B cell (primary cell): ENCODE measurements around the gene MANEA. TPM values are rescaled to one million over a fixed set of nuclear protein-coding genes. Genes with fewer than 3 reads are reported as not detected.

ENCODE experiments used
- ATAC-seq: fragments of 200-7000 bp; cut with Tn5 transposase; one replicate; pipeline ENCODE4 v1.10.0; 2021; ENCODE audit warnings: low read depth, mild to moderate bottlenecking, moderate number of reproducible peaks, moderate library complexity
- CTCF ChIA-PET: fragments of 350-600 bp; sonication (Branson Sonifier 250); formaldehyde crosslinking; loops from one replicate; lab custom pipeline; 2021; ENCODE audit warnings: antibody characterized with exemption, inconsistent platforms; lab: Charles Lee
- POLR2A ChIA-PET: fragments of 350-600 bp; sonication (Branson Sonifier 250); formaldehyde crosslinking; loops from one replicate; lab custom pipeline; 2021; ENCODE audit warnings: antibody characterized with exemption; lab: Charles Lee
- DNase-seq: peaks from one replicate; pipeline ENCODE4 v3.0.0; 2013
- H2AFZ ChIP-seq: 2 replicates; pipeline ENCODE4 v1.6.1; 2012; ENCODE audit warnings: mild to moderate bottlenecking, low read depth, low read length; ENCODE audit not compliant: insufficient read depth, poor library complexity, severe bottlenecking
- H3K27ac ChIP-seq, 2 donors: 1 replicate in 1 of 2; 2 replicates in 1 of 2; pipeline ENCODE4 v1.5.1; 2012 to 2013; ENCODE audit warnings: low read length in 2 of 2, mild to moderate bottlenecking in 2 of 2, moderate library complexity in 1 of 2
- H3K27me3 ChIP-seq, 4 experiments: fragments of 200-600 bp in 1 of 4; sonication (generic) in 1 of 4; replicated peaks in 1 of 4; 1 replicate in 2 of 4; 2 replicates in 2 of 4; pipeline versions ENCODE4 v1.6.1 to v1.7.0; 2013 to 2016; ENCODE audit warnings: low read length in 3 of 4, mild to moderate bottlenecking in 2 of 4, mixed read lengths in 1 of 4, moderate library complexity in 1 of 4; ENCODE audit not compliant: insufficient read depth in 4 of 4, control insufficient read depth in 3 of 4; ENCODE audit errors: control extremely low read depth in 1 of 4
- H3K36me3 ChIP-seq, 2 experiments: replicated peaks in 1 of 2; 1 replicate in 1 of 2; 2 replicates in 1 of 2; pipeline versions ENCODE4 v1.6.1 to v1.7.1; 2013; ENCODE audit warnings: low read length in 1 of 2; ENCODE audit not compliant: insufficient read depth in 2 of 2, control insufficient read depth in 1 of 2; ENCODE audit errors: control extremely low read depth in 1 of 2, extremely low read depth in 1 of 2
- H3K4me1 ChIP-seq, 2 donors: fragments of 200-600 bp in 1 of 2; sonication (generic) in 1 of 2; 1 replicate in 1 of 2; 2 replicates in 1 of 2; pipeline versions ENCODE4 v1.5.1 to v1.6.1; 2013 to 2017; ENCODE audit warnings: low read length in 2 of 2; ENCODE audit not compliant: control insufficient read depth in 2 of 2, insufficient read depth in 2 of 2
- H3K4me2 ChIP-seq: replicated peaks from 2 replicates; pipeline ENCODE3; 2012; ENCODE audit warnings: mild to moderate bottlenecking, low read depth, low read length; ENCODE audit not compliant: poor library complexity, severe bottlenecking
- H3K4me3 ChIP-seq, 5 experiments: fragments of 200-600 bp in 1 of 5; sonication (generic) in 1 of 5; 1 replicate in 3 of 5; 2 replicates in 2 of 5; pipeline versions ENCODE4 v1.5.1 to v1.7.0; 2011 to 2016; ENCODE audit warnings: low read length in 4 of 5, mild to moderate bottlenecking in 4 of 5, low read depth in 2 of 5, control low read depth in 1 of 5, moderate library complexity in 1 of 5; ENCODE audit not compliant: insufficient read depth in 1 of 5; ENCODE audit errors: control extremely low read depth in 1 of 5, extremely low read depth in 1 of 5
- H3K79me2 ChIP-seq: fragments of 200-600 bp; sonication (generic); one replicate; pipeline ENCODE4 v1.6.0; 2016; ENCODE audit warnings: low read length; ENCODE audit not compliant: control insufficient read depth, insufficient read depth
- H3K9ac ChIP-seq: fragments of 200-600 bp; sonication (generic); 2 replicates; pipeline ENCODE4 v1.6.1; 2017; ENCODE audit warnings: mild to moderate bottlenecking, low read length, moderate library complexity
- H3K9me3 ChIP-seq, 3 donors: one replicate each; pipeline versions ENCODE4 v1.6.1 to v1.7.1; 2013; ENCODE audit warnings: low read length in 2 of 3; ENCODE audit not compliant: control insufficient read depth in 2 of 3, insufficient read depth in 1 of 3; ENCODE audit errors: control extremely low read depth in 1 of 3
- H4K20me1 ChIP-seq: 2 replicates; pipeline ENCODE4 v1.6.0; 2012; ENCODE audit warnings: mild to moderate bottlenecking, low read length; ENCODE audit not compliant: insufficient read depth, control insufficient read depth, poor library complexity, severe bottlenecking
- H3K27ac Mint-ChIP-seq: one replicate; pipeline ENCODE4 v1.8.0; 2021; ENCODE audit warnings: mixed read lengths
- H3K27me3 Mint-ChIP-seq: one replicate; pipeline ENCODE4 v1.8.0; 2021; ENCODE audit warnings: mixed read lengths
- H3K4me1 Mint-ChIP-seq: one replicate; pipeline ENCODE4 v1.8.0; 2021; ENCODE audit warnings: mixed read lengths
- H3K4me3 Mint-ChIP-seq: one replicate; pipeline ENCODE4 v1.8.0; 2021; ENCODE audit warnings: mixed read lengths
- H3K9me3 Mint-ChIP-seq: one replicate; pipeline ENCODE4 v1.8.0; 2022; ENCODE audit warnings: mixed read lengths; ENCODE audit not compliant: insufficient read depth
- CTCF ChIP-seq: fragments of 200-600 bp; IDR thresholded peaks from one replicate; pipeline ENCODE4 v1.8.0; 2022; ENCODE audit warnings: antibody characterized with exemption, mild to moderate bottlenecking
- EZH2 ChIP-seq: IDR thresholded peaks from 2 replicates; pipeline ENCODE4 v1.6.1; 2012; ENCODE audit warnings: borderline replicate concordance, low read depth, mild to moderate bottlenecking, moderate library complexity, low read length; ENCODE audit not compliant: insufficient read depth, poor library complexity, severe bottlenecking
- WGBS: methylation state at CpG from one replicate; pipeline ENCODE4 v1.1.5; 2013; ENCODE audit warnings: missing lambda C conversion rate; ENCODE audit not compliant: insufficient coverage; 5-methylcytosine and 5-hydroxymethylcytosine counted together
- intact Hi-C: fragments of 100-400 bp; cut with micrococcal nuclease; formaldehyde crosslinking; loops from one replicate; pipeline ENCODE4 v1.10.0; 2022
- polyA plus RNA-seq: library from polyadenylated mRNA; depleted of rRNA; stranded (reverse); fragments of >200 nt; gene quantifications from 2 replicates; pipeline ENCODE4 v1.2.3, GENCODE V29; 2012
- total RNA-seq, 2 donors: library from RNA; stranded (reverse); fragments of 120-200 nt in 1 of 2; gene quantifications; 1 replicate in 1 of 2; 2 replicates in 1 of 2; pipeline versions ENCODE4 v1.2.3 to v1.2.4, GENCODE V29; 2013 to 2022

Gene MANEA
- total and polyA plus RNA-seq, 2 donors (not counting 1 experiment from before 2014, with no cell fraction given) = 2.4 to 9.0 TPM

- H4K20me1 ChIP-seq = no peaks in the 10 kb centered on the region
- no peak overlapping the region for H3K4me3 Mint-ChIP-seq
- H3K4me3 ChIP-seq = no peak overlapping the region
- intact Hi-C loops = no loop called here
- no peaks in the 10 kb centered on the region for H3K4me1 Mint-ChIP-seq
- no peak overlapping the region for H3K4me2 ChIP-seq
- CTCF ChIA-PET = no interaction called here
- no peaks in the 10 kb centered on the region for H3K9me3 ChIP-seq
- no peaks in the 10 kb centered on the region for H3K9me3 Mint-ChIP-seq
- ATAC-seq = no peak
- H3K27me3 ChIP-seq = no peaks in the 10 kb centered on the region
- H3K79me2 ChIP-seq = peaks cover 2% of the 10 kb centered on the region
- DNase-seq = no peak
- H3K27ac Mint-ChIP-seq = no peak overlapping the region
- TF ChIP-seq EZH2 (no peak), CTCF (no peak)
- no peak overlapping the region for H2AFZ ChIP-seq
- no peak overlapping the region for H3K27ac ChIP-seq
- no peak overlapping the region for H3K9ac ChIP-seq
- H3K36me3 ChIP-seq = no peaks in the 10 kb centered on the region
- no peaks in the 10 kb centered on the region for H3K4me1 ChIP-seq
- no peaks in the 10 kb centered on the region for H3K27me3 Mint-ChIP-seq
- POLR2A ChIA-PET = no interaction called here
Observed at GRCh38 chr6:95599706-95600105, 22.4 kb downstream of the MANEA start.

DNA sequence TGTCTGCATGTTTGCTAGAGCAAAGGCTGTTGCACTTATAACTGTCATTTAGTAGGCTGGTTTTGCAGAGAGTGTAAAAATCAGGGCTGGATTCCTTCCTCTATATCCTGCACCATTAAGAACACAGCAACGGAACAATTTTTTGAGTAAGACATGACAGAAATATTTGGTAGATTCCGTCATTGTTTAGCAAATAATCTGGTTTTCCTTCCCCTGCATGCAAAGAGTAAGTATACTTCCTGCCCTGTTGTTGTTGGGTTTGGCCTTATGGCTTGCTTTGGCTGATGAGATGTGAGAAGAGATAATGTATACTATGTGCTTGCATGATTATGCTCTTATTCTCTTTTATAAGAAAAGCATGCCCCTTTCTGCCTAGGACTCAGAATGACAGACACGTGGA is 23.8 kb downstream of the MANEA start:
- Histone ChIP-seq H4K20me1 (no peaks in the 10 kb centered on the region), H3K4me3 (no peak overlapping the region), H3K4me2 (no peak overlapping the region), H3K79me2 (no peaks in the 10 kb centered on the region), H3K27me3 (no peaks in the 10 kb centered on the region), H3K36me3 (no peaks in the 10 kb centered on the region), H3K9ac (no peak overlapping the region), H3K27ac (no peak overlapping the region), H3K9me3 (no peaks in the 10 kb centered on the region), H2AFZ (no peak overlapping the region), H3K4me1 (no peaks in the 10 kb centered on the region)
- intact Hi-C loops = no loop called here
- no peaks in the 10 kb centered on the region for H3K9me3 Mint-ChIP-seq
- ChIA-PET POLR2A (no interaction called here), CTCF (no interaction called here)
- no peak for TF ChIP-seq EZH2
- TF ChIP-seq CTCF = no peak
- no peak overlapping the region for H3K4me3 Mint-ChIP-seq
- no peak overlapping the region for H3K27ac Mint-ChIP-seq
- no peaks in the 10 kb centered on the region for H3K27me3 Mint-ChIP-seq
- DNase-seq = no peak
- no peaks in the 10 kb centered on the region for H3K4me1 Mint-ChIP-seq
- WGBS = no CpG with 5 or more reads among the region's 3 CpGs
- no peak for ATAC-seq
